Activated CD8-positive, alpha-beta T cell treated with anti-CD3 and anti-CD28 coated beads, Interleukin-2, amount 10 ng/mL, durations not matched to agents 7 days and 5 days (primary cell): Measurements from ENCODE around the gene DMGDH. TPM values are rescaled to one million over a fixed set of nuclear protein-coding genes. Genes with fewer than 3 reads are reported as not detected.

Experiments
- ATAC-seq: fragments of 150-1000 bp; cut with Tn5 transposase; one replicate; pipeline ENCODE4 v1.10.0; 2021; ENCODE audit warnings: moderate library complexity
- CTCF ChIA-PET: fragments of 350-600 bp; sonication (Branson Sonifier 250); formaldehyde crosslinking; loops from one replicate; lab custom pipeline; 2021; ENCODE audit warnings: antibody characterized with exemption; lab: Charles Lee
- POLR2A ChIA-PET: fragments of 350-600 bp; sonication (Branson Sonifier 250); formaldehyde crosslinking; loops from one replicate; lab custom pipeline; 2021; ENCODE audit warnings: antibody characterized with exemption; lab: Charles Lee
- DNase-seq: peaks from one replicate; pipeline ENCODE4 v3.0.0-alpha.2; 2020
- H3K27ac Mint-ChIP-seq: one replicate; pipeline ENCODE4 v1.8.0; 2021; ENCODE audit warnings: mild to moderate bottlenecking, mixed read lengths
- H3K27me3 Mint-ChIP-seq: one replicate; pipeline ENCODE4 v1.8.0; 2021; ENCODE audit warnings: low read depth, mixed read lengths
- H3K36me3 Mint-ChIP-seq: one replicate; pipeline ENCODE4 v1.8.0; 2021; ENCODE audit warnings: low read depth, mixed read lengths
- H3K4me1 Mint-ChIP-seq: one replicate; pipeline ENCODE4 v1.8.0; 2021; ENCODE audit warnings: low read depth, mixed read lengths
- H3K4me3 Mint-ChIP-seq: one replicate; pipeline ENCODE4 v1.8.0; 2021; ENCODE audit warnings: mild to moderate bottlenecking, mixed read lengths
- H3K9me3 Mint-ChIP-seq: one replicate; pipeline ENCODE4 v1.8.0; 2022; ENCODE audit warnings: mixed read lengths; ENCODE audit not compliant: insufficient read depth
- total RNA-seq, 2 experiments: library from RNA; stranded (reverse); gene quantifications; one replicate each; pipeline ENCODE4 v1.2.3, GENCODE V29; 2021

The DMGDH gene
- total RNA-seq, 2 experiments from 2014 or later, result not detected

- Mint-ChIP-seq H3K4me3 (no peak overlapping the region), H3K27ac (no peak overlapping the region), H3K4me1 (peaks cover 4% of the 10 kb centered on the region), H3K27me3 (no peaks in the 10 kb centered on the region), H3K9me3 (no peaks in the 10 kb centered on the region), H3K36me3 (peaks cover 1% of the 10 kb centered on the region)
- ChIA-PET CTCF (interaction anchor here (0.9 to 1.0 kb wide), 2 partner anchors 13 to 161 kb away, joined by 3 read pairs; partner anchors contain the start of gene ARSB), POLR2A (interaction anchor here (1.8 kb wide), 1 partner anchor 12 kb away, joined by 6 read pairs; no protein-coding TSS in a partner anchor)
- no peak for ATAC-seq
- DNase-seq, result no peak
Observed at GRCh38 chr5:78971998-78972397, 97.5 kb downstream of the DMGDH start.

DNA sequence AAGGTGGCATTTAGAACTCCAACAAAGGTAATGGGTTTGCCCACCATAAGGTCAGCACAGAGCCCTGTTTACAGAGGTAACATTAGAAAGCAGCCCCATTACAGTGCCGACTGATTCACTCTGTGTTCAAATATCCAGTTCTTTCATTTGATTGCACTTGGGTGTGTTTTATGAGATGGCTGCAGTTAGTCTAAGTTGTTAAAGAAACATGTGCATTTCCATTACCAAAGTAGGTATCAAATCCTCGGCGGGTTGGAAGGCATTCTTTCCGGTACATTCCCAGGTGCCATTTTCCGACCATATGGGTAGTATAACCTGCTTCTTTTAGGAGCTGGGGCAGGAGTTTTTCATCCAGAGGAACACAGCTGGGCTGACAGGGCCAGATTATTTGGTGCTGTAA lies 100.7 kb downstream of the DMGDH start:
- Mint-ChIP-seq H3K27ac (no peak overlapping the region), H3K4me3 (no peak overlapping the region)

GRCh38 chr5:78964889-78965288 lies 104.6 kb downstream of the DMGDH start:
- Mint-ChIP-seq H3K27ac (no peak overlapping the region), H3K36me3 (peaks cover 15% of the 10 kb centered on the region), H3K4me3 (no peak overlapping the region), H3K9me3 (no peaks in the 10 kb centered on the region), H3K4me1 (no peaks in the 10 kb centered on the region), H3K27me3 (no peaks in the 10 kb centered on the region)
- no peak for DNase-seq
- ChIA-PET CTCF (interaction anchor here (0.6 to 2.7 kb wide), 4 partner anchors 50 to 168 kb away, joined by 3 to 11 read pairs (median 6); no protein-coding TSS in a partner anchor), POLR2A (no interaction called here)
- no peak for ATAC-seq

More for the DNA sequence above, 100.7 kb downstream of the DMGDH start:
- ChIA-PET CTCF (no interaction called here), POLR2A (no interaction called here)
- H3K36me3 Mint-ChIP-seq, result peaks cover 9% of the 10 kb centered on the region
- H3K9me3 Mint-ChIP-seq, result no peaks in the 10 kb centered on the region
- DNase-seq (no peak), ATAC-seq (no peak)
- no peaks in the 10 kb centered on the region for H3K4me1 Mint-ChIP-seq
- H3K27me3 Mint-ChIP-seq, result no peaks in the 10 kb centered on the region

DNA sequence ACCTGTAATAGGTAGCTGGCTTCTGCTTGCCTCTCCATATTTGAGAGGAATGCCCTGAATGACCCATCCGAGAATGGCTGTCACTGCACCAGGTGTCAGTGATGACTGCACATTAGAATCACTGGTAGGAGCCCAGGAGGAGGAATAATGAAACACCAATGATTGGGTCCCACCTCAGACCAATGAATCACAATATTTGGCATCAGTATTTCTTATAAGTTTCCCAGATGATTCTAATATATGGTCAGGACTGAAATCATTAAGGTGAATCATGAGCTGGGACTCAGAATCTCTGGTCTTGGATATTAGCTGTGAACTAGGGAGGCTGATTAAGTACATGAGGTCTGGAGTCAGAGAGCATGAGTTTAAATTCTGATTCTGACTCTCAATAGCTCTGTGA lies 107.7 kb downstream of the DMGDH start:
- no peak overlapping the region for H3K27ac Mint-ChIP-seq
- H3K9me3 Mint-ChIP-seq, result no peaks in the 10 kb centered on the region
- no peak overlapping the region for H3K4me3 Mint-ChIP-seq
- POLR2A ChIA-PET, result no interaction called here
- DNase-seq, result no peak
- CTCF ChIA-PET, result interaction anchor here (2.8 kb wide), 1 partner anchor 63 kb away, joined by 10 read pairs; no protein-coding TSS in a partner anchor
- H3K4me1 Mint-ChIP-seq, result no peaks in the 10 kb centered on the region
- H3K36me3 Mint-ChIP-seq, result peaks cover 17% of the 10 kb centered on the region
- H3K27me3 Mint-ChIP-seq, result no peaks in the 10 kb centered on the region
- no peak for ATAC-seq

DNA sequence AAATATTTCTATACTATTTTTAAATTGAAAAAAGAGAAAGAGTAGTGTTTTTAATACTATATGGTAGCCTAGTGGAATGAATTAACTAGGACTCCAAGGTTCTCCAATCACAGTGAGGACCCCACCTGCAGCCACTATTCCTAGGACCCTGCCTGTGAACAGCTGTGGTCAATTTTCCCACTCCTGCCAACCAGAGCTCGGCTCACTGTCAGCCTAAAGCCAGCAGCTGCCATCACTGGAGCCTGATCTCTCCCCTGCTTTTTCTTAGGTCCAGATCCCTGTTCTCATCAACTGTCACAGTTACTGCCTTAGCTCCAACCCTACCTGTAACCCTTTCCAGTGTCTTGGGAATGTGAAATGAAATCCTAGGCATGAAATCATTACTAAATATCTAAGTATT lies 109.7 kb downstream of the DMGDH start:
- H3K4me1 Mint-ChIP-seq, result no peaks in the 10 kb centered on the region
- POLR2A ChIA-PET, result no interaction called here
- H3K4me3 Mint-ChIP-seq, result no peak overlapping the region
- H3K27me3 Mint-ChIP-seq, result no peaks in the 10 kb centered on the region
- peaks cover 23% of the 10 kb centered on the region for H3K36me3 Mint-ChIP-seq
- DNase-seq (no peak), ATAC-seq (no peak)
- CTCF ChIA-PET, result interaction anchor here (1.2 kb wide), 1 partner anchor 66 kb away, joined by 3 read pairs; no protein-coding TSS in a partner anchor
- H3K9me3 Mint-ChIP-seq, result no peaks in the 10 kb centered on the region
- H3K27ac Mint-ChIP-seq, result no peak overlapping the region

DNA sequence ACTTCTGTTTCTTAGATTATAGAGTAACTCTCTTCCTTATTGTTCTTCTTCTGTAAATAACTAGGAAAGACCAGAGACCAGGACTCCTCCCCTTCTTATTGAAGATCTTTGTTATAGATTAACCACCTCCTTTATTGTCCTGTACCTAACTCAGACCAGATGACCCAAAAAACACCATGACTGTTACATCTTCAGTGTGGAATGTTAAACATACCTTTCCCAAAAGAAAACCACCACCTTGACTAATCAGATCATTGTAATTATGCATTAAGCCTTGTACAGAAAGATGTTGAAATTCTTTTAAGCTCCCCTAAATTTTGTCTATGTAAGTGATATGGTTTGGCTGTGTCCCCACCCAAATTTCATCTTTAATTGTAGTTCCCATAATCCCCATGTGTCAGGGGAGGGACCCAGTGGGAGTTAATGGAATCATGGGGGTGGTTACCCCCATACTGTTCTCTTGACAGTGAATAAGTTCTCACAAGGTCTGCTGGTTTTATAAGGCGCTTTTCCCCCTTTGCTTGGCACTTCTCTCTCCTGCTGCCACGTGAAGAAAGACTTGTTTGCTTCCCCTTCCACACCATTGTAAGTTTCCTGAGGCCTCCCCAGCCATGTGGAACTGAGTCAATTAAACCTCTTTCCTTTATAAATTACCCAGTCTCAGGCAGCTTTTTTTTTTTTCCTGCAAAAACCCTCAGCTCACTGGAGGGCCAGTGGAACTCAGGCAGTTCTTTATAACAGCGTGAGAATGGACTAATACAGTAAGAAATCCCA lies 110.6 kb downstream of the DMGDH start:
- ATAC-seq, result no peak
- ChIA-PET CTCF (no interaction called here), POLR2A (no interaction called here)
- Mint-ChIP-seq H3K4me1 (peaks cover 2% of the 10 kb centered on the region), H3K36me3 (peaks cover 20% of the 10 kb centered on the region), H3K27ac (no peak overlapping the region), H3K4me3 (no peak overlapping the region), H3K9me3 (no peaks in the 10 kb centered on the region), H3K27me3 (no peaks in the 10 kb centered on the region)
- no peak for DNase-seq

GRCh38 chr5:78956901-78957300 lies 112.6 kb downstream of the DMGDH start:
- H3K4me1 Mint-ChIP-seq, result peaks cover 12% of the 10 kb centered on the region
- H3K27ac Mint-ChIP-seq, result no peak overlapping the region
- no peak overlapping the region for H3K4me3 Mint-ChIP-seq
- DNase-seq, result no peak
- ChIA-PET POLR2A (no interaction called here), CTCF (interaction anchor here (0.8 to 1.1 kb wide), 2 partner anchors 56 to 176 kb away, joined by 3 read pairs; no protein-coding TSS in a partner anchor)
- H3K27me3 Mint-ChIP-seq, result no peaks in the 10 kb centered on the region
- no peaks in the 10 kb centered on the region for H3K9me3 Mint-ChIP-seq
- ATAC-seq, result no peak
- peaks cover 14% of the 10 kb centered on the region for H3K36me3 Mint-ChIP-seq

DNA sequence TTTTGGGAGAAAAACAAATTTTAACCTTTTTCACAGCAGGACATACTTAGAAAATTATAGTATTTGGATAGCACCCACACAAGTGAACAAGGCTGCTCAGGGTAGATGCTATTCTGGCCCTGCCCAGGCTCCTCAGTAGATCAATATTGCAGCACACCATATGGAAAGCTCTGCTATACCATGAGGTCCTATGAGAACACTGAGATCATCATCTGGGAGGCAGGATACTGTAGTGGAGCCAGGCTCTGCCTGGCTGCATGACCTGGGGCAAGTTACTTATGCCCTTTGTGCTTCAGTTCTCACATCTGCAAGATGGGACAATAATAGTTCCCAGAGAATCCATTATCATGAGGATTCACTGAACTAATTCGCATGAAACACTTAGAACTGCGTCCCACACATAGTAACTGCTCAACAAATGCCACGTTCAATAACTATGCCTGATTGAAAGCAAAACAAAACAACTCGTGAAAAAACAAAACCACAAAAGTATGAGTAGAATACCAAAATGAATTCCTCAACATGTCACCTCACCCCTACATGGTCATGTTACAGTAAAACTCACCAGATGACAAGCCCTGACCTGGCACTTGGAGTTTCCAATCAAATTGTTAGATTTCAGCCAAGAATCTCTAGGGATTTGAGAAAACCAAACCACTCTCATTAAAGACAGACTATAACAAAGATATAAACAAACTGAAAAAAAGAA lies 116.2 kb downstream of the DMGDH start:
- ChIA-PET CTCF (no interaction called here), POLR2A (no interaction called here)
- Mint-ChIP-seq H3K9me3 (no peaks in the 10 kb centered on the region), H3K27ac (no peak overlapping the region), H3K27me3 (no peaks in the 10 kb centered on the region), H3K4me3 (no peak overlapping the region), H3K4me1 (peaks cover 12% of the 10 kb centered on the region), H3K36me3 (peaks cover 12% of the 10 kb centered on the region)
- ATAC-seq, result no peak
- DNase-seq, result no peak

Other genes starting within 250 kb of the DMGDH start
- gene ARSB, start 84.4 kb downstream of the DMGDH start, total RNA-seq, result 10 to 100 TPM; 10.3 TPM
- gene BHMT2, start 93 bp upstream of the DMGDH start, total RNA-seq, result not detected
- gene BHMT, start 42.1 kb upstream of the DMGDH start, total RNA-seq, result not detected
- gene JMY, start 166.5 kb upstream of the DMGDH start, total RNA-seq, result 1 to 10 TPM; 2.1 TPM